22Rv1 (cell line): Measurements from ENCODE around the gene KRT3.

Experiments
- H3K27ac ChIP-seq: fragments of 450-650 bp; 2 replicates; pipeline ENCODE4 v1.5.1; 2017
- CTCF ChIP-seq: fragments of 450-650 bp; IDR thresholded peaks from 2 replicates; pipeline ENCODE4 v1.5.1; 2017; ENCODE audit warnings: mild to moderate bottlenecking
- ZFX ChIP-seq: fragments of 450-650 bp; IDR thresholded peaks from 2 replicates; pipeline ENCODE4 v1.6.1; 2017; ENCODE audit warnings: antibody characterized with exemption, borderline replicate concordance

KRT3 gene

GRCh38 chr12:52806169-52806811 lies 10.4 kb upstream of the KRT3 start:
- TF ChIP-seq ZFX (no peak), CTCF (no peak)
- H3K27ac ChIP-seq, result no peak overlapping the region

- no peak overlapping the region for H3K27ac ChIP-seq
- TF ChIP-seq CTCF (no peak), ZFX (no peak)
These were observed 9.8 kb upstream of the KRT3 start for GRCh38 chr12:52805739-52806138.

GRCh38 chr12:52805000-52805399 lies 9.1 kb upstream of the KRT3 start:
- TF ChIP-seq ZFX (no peak), CTCF (no peak)
- H3K27ac ChIP-seq, result no peak overlapping the region

- TF ChIP-seq ZFX (no peak), CTCF (no peak)
- no peak overlapping the region for H3K27ac ChIP-seq
These were observed 6.5 kb upstream of the KRT3 start for GRCh38 chr12:52802442-52802841.

- H3K27ac ChIP-seq, result no peak overlapping the region
- TF ChIP-seq CTCF (no peak), ZFX (no peak)
These were observed 5.9 kb upstream of the KRT3 start for GRCh38 chr12:52801773-52802172.

GRCh38 chr12:52800259-52800917 lies 4.5 kb upstream of the KRT3 start:
- H3K27ac ChIP-seq, result peak overlapping the region; percentile 34
- no peak for TF ChIP-seq ZFX

GRCh38 chr12:52799505-52800211 lies 3.7 kb upstream of the KRT3 start:
- TF ChIP-seq ZFX, result no peak
- no peak for TF ChIP-seq CTCF
- no peak overlapping the region for H3K27ac ChIP-seq
